Hindlimb muscle (tissue), 1 donor: Measurements from ENCODE around the gene MROH2A. TPM values are rescaled to one million over a fixed set of nuclear protein-coding genes. Genes with fewer than 3 reads are reported as not detected.
A peak's percentile ranks its signal among the peaks of the same experiment; 100 is the strongest.
"Not testable (repeated sequence)": the region's sequence is repeated elsewhere in the genome, so short reads cannot be mapped to it uniquely, and the experiment has no call there.

Source experiments
- DNase-seq: peaks from one replicate; pipeline ENCODE4 v3.0.0-alpha.2; 2013
- polyA plus RNA-seq: library from polyadenylated mRNA; unstranded; fragments of 120-200 nt; gene quantifications from one replicate; pipeline ENCODE4 v1.2.1, GENCODE V29; 2013; ENCODE audit not compliant: insufficient read length

The MROH2A gene
- polyA plus RNA-seq, 1 donor: not detected

DNA sequence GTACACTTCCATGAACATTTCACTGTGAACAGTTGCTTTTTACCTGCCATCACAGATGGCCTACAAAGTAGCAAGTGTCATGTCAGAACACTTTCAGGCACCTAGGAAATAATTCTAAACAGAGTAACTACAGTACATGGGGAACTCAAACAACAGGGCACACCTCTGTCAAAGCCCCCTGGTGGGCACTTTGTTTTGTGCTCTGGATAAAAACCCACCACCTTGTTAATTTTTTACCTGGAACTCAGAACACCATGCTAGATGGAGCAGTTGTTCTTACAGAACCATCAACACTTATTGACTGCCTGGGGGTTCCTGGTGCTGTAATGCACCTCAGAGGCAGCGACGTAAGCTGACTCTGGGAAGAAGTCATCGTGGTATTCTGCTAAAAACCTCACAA, 87.7 kb downstream of the MROH2A start:
- no peak for DNase-seq

DNA sequence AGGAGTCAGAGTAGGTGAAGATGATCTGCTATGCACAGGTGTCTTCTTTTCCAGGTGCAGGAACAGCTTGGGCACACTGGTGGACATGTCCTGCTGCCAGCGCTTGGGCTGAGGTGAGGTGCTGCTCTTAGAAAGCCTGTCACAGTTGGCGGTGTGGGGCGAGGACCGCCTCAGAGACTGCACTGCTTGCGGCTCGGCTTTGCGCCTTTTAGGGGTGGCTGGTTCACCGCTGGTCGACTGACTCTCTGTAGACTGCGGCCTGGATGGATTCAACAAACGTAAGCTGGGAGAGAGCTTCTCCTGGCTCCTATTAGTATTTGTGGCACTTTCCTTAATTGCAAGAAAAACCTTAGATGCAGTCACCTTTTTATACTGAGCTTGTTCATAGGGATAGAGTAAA, 88.3 kb downstream of the MROH2A start:
- no peak for DNase-seq

DNA sequence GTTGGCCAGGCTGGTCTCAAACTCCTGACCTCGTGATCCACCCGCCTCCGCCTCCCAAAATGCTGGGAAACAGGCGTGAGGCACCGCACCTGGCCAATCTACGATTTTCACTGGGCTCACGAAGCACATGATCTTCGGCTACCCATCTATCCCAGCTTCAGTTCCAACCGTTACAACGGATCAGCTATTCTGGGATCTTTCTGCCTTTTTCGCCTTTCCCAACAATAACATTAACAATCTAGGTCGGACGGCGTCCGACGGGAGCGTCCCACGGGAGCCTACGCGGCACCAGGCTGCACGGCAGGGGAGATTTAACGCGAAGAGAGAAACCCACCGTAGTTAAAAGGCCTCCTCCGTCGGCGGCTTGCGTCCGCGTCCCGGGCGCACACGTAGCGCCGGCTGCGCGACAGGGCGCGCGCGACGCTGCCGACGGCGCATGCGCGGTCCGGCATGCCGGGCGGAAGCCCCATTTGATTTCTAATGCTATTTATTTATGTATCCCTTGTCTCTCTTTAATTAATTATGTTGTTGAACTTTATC, 89.9 kb downstream of the MROH2A start, which contains the start of gene MSL3B:
Gene MSL3B (minus strand): TSS at position 394 of the 540 bp plus-strand sequence.
- DNase-seq: peak; percentile 46

DNA sequence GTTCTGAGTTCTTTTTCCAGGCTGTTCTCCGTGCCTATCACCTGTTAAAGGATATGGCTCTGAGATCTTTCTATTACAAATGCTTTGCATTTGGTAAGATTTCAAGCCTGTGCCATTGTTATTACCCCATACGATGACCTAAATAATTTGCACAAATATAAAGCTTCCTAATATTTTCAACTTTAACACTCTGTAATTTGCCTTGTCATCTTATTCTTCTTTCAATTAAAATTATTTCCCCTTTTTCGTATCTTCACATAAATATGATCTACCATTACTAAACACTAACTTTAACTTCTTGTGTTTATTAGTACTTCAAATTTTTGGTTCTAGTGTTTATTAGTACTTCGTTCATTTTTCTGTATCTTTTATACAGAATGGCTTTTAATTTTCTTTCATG, 93.3 kb downstream of the MROH2A start:
- DNase-seq: no peak

DNA sequence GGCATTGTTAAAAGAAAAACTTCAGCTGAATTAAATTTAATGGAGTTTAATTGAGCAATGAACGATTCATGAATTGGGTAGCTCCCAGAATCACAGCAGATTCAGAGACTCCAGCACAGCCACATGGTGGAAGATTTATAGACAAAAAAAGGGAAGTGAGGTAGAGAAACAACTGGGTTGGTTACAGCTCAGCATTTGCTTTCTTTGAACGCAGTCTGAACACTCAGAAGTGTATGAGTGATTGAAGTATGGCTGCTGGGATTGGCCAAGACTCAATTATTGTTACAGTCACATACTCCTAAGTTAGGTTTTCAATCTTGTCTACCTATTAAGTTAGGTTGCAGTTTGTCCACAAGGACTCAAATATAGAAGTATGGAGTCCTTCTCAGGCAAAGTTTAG, 94.0 kb downstream of the MROH2A start:
- not testable (repeated sequence) for DNase-seq

DNA sequence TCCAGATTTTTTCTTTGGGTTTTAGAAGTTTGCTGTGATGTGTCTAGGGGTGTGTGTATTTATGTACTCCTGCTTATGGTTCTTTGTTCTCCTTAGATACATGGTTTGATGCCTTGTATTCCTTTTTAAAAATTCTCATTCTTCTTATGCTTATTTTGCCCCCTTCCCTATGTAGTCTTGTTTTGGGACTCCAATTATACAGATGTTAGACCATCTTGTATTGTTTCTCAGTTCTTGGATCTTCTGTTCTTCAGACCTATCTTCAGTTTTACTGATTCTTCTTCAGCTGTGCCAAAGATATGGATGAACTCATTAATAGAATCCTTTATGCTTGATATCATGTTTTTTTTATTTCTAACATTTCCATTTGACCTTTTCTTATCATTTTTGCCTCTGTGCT, 104.2 kb downstream of the MROH2A start:
- no peak for DNase-seq

Other genes with a start within 250 kb of the MROH2A start
- 26.7 TPM for gene USP40, start 211.5 kb upstream of the MROH2A start, polyA plus RNA-seq
- not detected for gene UGT1A8, start 160.7 kb upstream of the MROH2A start, polyA plus RNA-seq
- gene UGT1A10, start 141.9 kb upstream of the MROH2A start, polyA plus RNA-seq: not detected
- not detected for gene UGT1A9, start 106.4 kb upstream of the MROH2A start, polyA plus RNA-seq
- gene UGT1A7, start 96.4 kb upstream of the MROH2A start, polyA plus RNA-seq: not detected
- gene UGT1A6, start 85.4 kb upstream of the MROH2A start, polyA plus RNA-seq: not detected
- not detected for gene UGT1A5, start 65.4 kb upstream of the MROH2A start, polyA plus RNA-seq
- gene UGT1A4, start 59.6 kb upstream of the MROH2A start, polyA plus RNA-seq: not detected
- not detected for gene UGT1A3, start 49.3 kb upstream of the MROH2A start, polyA plus RNA-seq
- gene UGT1A1, start 18.1 kb upstream of the MROH2A start, polyA plus RNA-seq: not detected
- gene HJURP, start 76.2 kb downstream of the MROH2A start, polyA plus RNA-seq: 7.5 TPM
- gene TRPM8, start 139.0 kb downstream of the MROH2A start, polyA plus RNA-seq: 0.17 TPM